H1 (cell line): ENCODE data around the gene MED6. TPM values are rescaled to one million over a fixed set of nuclear protein-coding genes. Genes with fewer than 3 reads are reported as not detected.

Source experiments
- CTCF ChIA-PET: fragments of 300-600 bp; sonication (Branson Sonifier 250); formaldehyde crosslinking; loops from one replicate; lab custom pipeline; 2021; ENCODE audit not compliant: partially characterized antibody; lab: Charles Lee
- POLR2A ChIA-PET: fragments of 300-600 bp; sonication (Branson Sonifier 250); formaldehyde crosslinking; loops from one replicate; lab custom pipeline; 2021; ENCODE audit warnings: inconsistent platforms; ENCODE audit not compliant: partially characterized antibody; lab: Charles Lee
- DNase-seq, 2 experiments: peaks; one replicate each; pipeline versions ENCODE4 v3.0.0 to v3.0.0-alpha.2; 2010 to 2022; ENCODE audit warnings: low spot score in 2 of 2, low read depth in 1 of 2, mixed read lengths in 1 of 2
- FAIRE-seq: peaks from 2 replicates; lab custom pipeline; 2011; peaks lifted over from hg19 to GRCh38; lab: Jason Lieb, UNC
- H2AFZ ChIP-seq: 2 replicates; pipeline ENCODE4 v1.8.1; 2012; ENCODE audit warnings: low read length, inconsistent platforms
- H2AK5ac ChIP-seq: 2 replicates; pipeline ENCODE4 v1.6.1; 2013; ENCODE audit warnings: low read depth, low read length
- H2BK120ac ChIP-seq: replicated peaks from 2 replicates; pipeline ENCODE3; 2013; ENCODE audit warnings: low read depth, low read length, inconsistent platforms
- H2BK12ac ChIP-seq: 2 replicates; pipeline ENCODE4 v1.6.1; 2013; ENCODE audit warnings: low read depth, low read length
- H2BK15ac ChIP-seq: 2 replicates; pipeline ENCODE4 v1.6.1; 2013; ENCODE audit warnings: low read length
- H2BK20ac ChIP-seq: 2 replicates; pipeline ENCODE4 v1.6.1; 2013; ENCODE audit warnings: low read length
- H2BK5ac ChIP-seq: 2 replicates; pipeline ENCODE4 v1.6.1; 2013; ENCODE audit warnings: low read depth, low read length
- H3K14ac ChIP-seq: 2 replicates; pipeline ENCODE4 v1.6.1; 2013; ENCODE audit warnings: inconsistent platforms; ENCODE audit not compliant: insufficient read length
- H3K18ac ChIP-seq: 2 replicates; pipeline ENCODE4 v1.6.1; 2013; ENCODE audit warnings: low read length; ENCODE audit errors: extremely low read depth
- H3K23ac ChIP-seq: 2 replicates; pipeline ENCODE4 v1.6.1; 2013; ENCODE audit warnings: inconsistent platforms; ENCODE audit not compliant: insufficient read length
- H3K23me2 ChIP-seq: 2 replicates; pipeline ENCODE4 v1.6.1; 2013; ENCODE audit warnings: low read depth, low read length
- H3K27ac ChIP-seq: 2 replicates; pipeline ENCODE4 v1.6.1; 2011; ENCODE audit warnings: low read depth, low read length, inconsistent platforms
- H3K27me3 ChIP-seq, 4 experiments: replicated peaks in 1 of 4; 1 replicate in 1 of 4; 2 replicates in 3 of 4; pipeline versions ENCODE4 v1.6.1 to v1.8.1; 2011 to 2013; ENCODE audit warnings: low read length in 3 of 4, mild to moderate bottlenecking in 3 of 4, inconsistent platforms in 2 of 4, mixed read lengths in 2 of 4, moderate library complexity in 1 of 4; ENCODE audit not compliant: control insufficient read depth in 3 of 4, insufficient read depth in 3 of 4; ENCODE audit errors: extremely low read depth in 1 of 4
- H3K36me3 ChIP-seq, 4 experiments: 2 replicates each; pipeline versions ENCODE4 v1.6.1 to v1.8.1; 2011 to 2013; ENCODE audit warnings: mild to moderate bottlenecking in 4 of 4, low read length in 3 of 4, moderate library complexity in 2 of 4, control low read depth in 1 of 4, inconsistent platforms in 1 of 4; ENCODE audit not compliant: insufficient read depth in 4 of 4, control insufficient read depth in 2 of 4
- H3K4ac ChIP-seq: replicated peaks from 2 replicates; pipeline ENCODE3; 2013; ENCODE audit warnings: low read length, low read depth, mixed read lengths, inconsistent platforms; ENCODE audit not compliant: insufficient read length
- H3K4me1 ChIP-seq, 4 experiments: replicated peaks in 1 of 4; 1 replicate in 1 of 4; 2 replicates in 3 of 4; pipeline versions ENCODE4 v1.6.1 to v1.8.1; 2011 to 2013; ENCODE audit warnings: low read length in 3 of 4, inconsistent platforms in 2 of 4, mixed read lengths in 1 of 4; ENCODE audit not compliant: insufficient read depth in 4 of 4, control insufficient read depth in 3 of 4
- H3K4me2 ChIP-seq, 2 experiments: 2 replicates each; pipeline versions ENCODE4 v1.6.1 to v1.8.1; 2011 to 2013; ENCODE audit warnings: low read depth in 2 of 2, low read length in 2 of 2, control low read depth in 1 of 2, inconsistent platforms in 1 of 2, mild to moderate bottlenecking in 1 of 2; ENCODE audit not compliant: insufficient read depth in 1 of 2
- H3K4me3 ChIP-seq, 4 experiments: fragments of 200-600, 300-600 bp in 1 of 4; sonication (generic), shearing (Covaris generic), sonication (Bioruptor Twin) in 1 of 4; 2 replicates each; pipeline versions ENCODE4 v1.5.1 to v1.8.1; 2011 to 2016; ENCODE audit warnings: low read length in 4 of 4, low read depth in 3 of 4, control low read depth in 2 of 4, inconsistent platforms in 2 of 4, mild to moderate bottlenecking in 2 of 4, mixed read lengths in 1 of 4, moderate library complexity in 1 of 4; ENCODE audit not compliant: insufficient read depth in 2 of 4; ENCODE audit errors: extremely low read depth in 1 of 4
- H3K56ac ChIP-seq: replicated peaks from 2 replicates; pipeline ENCODE3; 2013; ENCODE audit warnings: low read depth, mild to moderate bottlenecking, mixed read lengths, low read length, inconsistent platforms; ENCODE audit not compliant: insufficient read length
- H3K79me1 ChIP-seq: 2 replicates; pipeline ENCODE4 v1.6.1; 2013; ENCODE audit warnings: low read depth, low read length, control low read depth
- H3K79me2 ChIP-seq, 2 experiments: 2 replicates each; pipeline versions ENCODE4 v1.6.1 to v1.8.1; 2012 to 2013; ENCODE audit warnings: low read length in 2 of 2, mild to moderate bottlenecking in 2 of 2, inconsistent platforms in 1 of 2; ENCODE audit not compliant: insufficient read depth in 2 of 2, control insufficient read depth in 1 of 2
- H3K9ac ChIP-seq, 4 experiments: replicated peaks in 1 of 4; 1 replicate in 1 of 4; 2 replicates in 3 of 4; pipeline versions ENCODE4 v1.6.1 to v1.8.1; 2011 to 2013; ENCODE audit warnings: low read depth in 3 of 4, low read length in 3 of 4, control low read depth in 2 of 4, mild to moderate bottlenecking in 2 of 4, moderate library complexity in 2 of 4, inconsistent platforms in 1 of 4; ENCODE audit errors: extremely low read depth in 1 of 4
- H3K9me3 ChIP-seq, 2 experiments: 2 replicates each; pipeline versions ENCODE4 v1.6.1 to v1.8.1; 2012 to 2013; ENCODE audit warnings: mild to moderate bottlenecking in 2 of 2, moderate library complexity in 2 of 2, control low read depth in 1 of 2, inconsistent platforms in 1 of 2, low read depth in 1 of 2, low read length in 1 of 2, mixed read lengths in 1 of 2; ENCODE audit not compliant: insufficient read depth in 2 of 2
- H4K20me1 ChIP-seq, 2 experiments: replicated peaks in 1 of 2; 2 replicates each; pipeline versions ENCODE3 to v1.8.1; 2011 to 2013; ENCODE audit warnings: inconsistent platforms in 2 of 2, low read length in 2 of 2, mild to moderate bottlenecking in 1 of 2; ENCODE audit not compliant: insufficient read depth in 2 of 2, control insufficient read depth in 1 of 2
- H4K5ac ChIP-seq: 2 replicates; pipeline ENCODE4 v1.6.1; 2013; ENCODE audit warnings: low read length, low read depth, mixed read lengths, inconsistent platforms; ENCODE audit not compliant: insufficient read length
- H4K8ac ChIP-seq: 2 replicates; pipeline ENCODE4 v1.8.0; 2013; ENCODE audit warnings: mild to moderate bottlenecking, moderate library complexity, low read length, inconsistent platforms; ENCODE audit not compliant: insufficient read depth; ENCODE audit errors: extremely low read depth
- H4K91ac ChIP-seq: replicated peaks from 2 replicates; pipeline ENCODE3; 2013; ENCODE audit warnings: low read length, mixed read lengths, inconsistent platforms; ENCODE audit not compliant: insufficient read length
- JUN ChIP-seq: IDR thresholded peaks from 2 replicates; pipeline ENCODE4 v1.6.1; 2011; ENCODE audit warnings: low read depth, mild to moderate bottlenecking, improper control_type of control experiment, low read length
- KDM5A ChIP-seq: fragments of 200-600 bp; IDR thresholded peaks from 2 replicates; pipeline ENCODE4 v1.7.1; 2012; ENCODE audit warnings: mild to moderate bottlenecking, low read length, inconsistent platforms, mixed read lengths
- MAFK ChIP-seq: IDR thresholded peaks from 2 replicates; pipeline ENCODE4 v1.6.1; 2012; ENCODE audit warnings: low read depth, mild to moderate bottlenecking, improper control_type of control experiment, low read length
- POLR2AphosphoS5 ChIP-seq: IDR thresholded peaks from 2 replicates; pipeline ENCODE4 v1.6.1; 2011; ENCODE audit warnings: low read depth, low read length
- RFX5 ChIP-seq: IDR thresholded peaks from 2 replicates; pipeline ENCODE4 v1.6.1; 2011; ENCODE audit warnings: low read depth, low read length, improper control_type of control experiment, borderline replicate concordance
- WGBS, 2 experiments: shearing (Covaris generic) in 1 of 2; methylation state at CpG; one replicate each; pipeline versions ENCODE4 v1.1.6 to v1.1.7; 2013 to 2015; ENCODE audit warnings: low lambda C conversion rate in 2 of 2, mixed read lengths in 2 of 2, inconsistent platforms in 1 of 2, low coverage in 1 of 2, missing lambda C conversion rate in 1 of 2; ENCODE audit not compliant: insufficient replicate concordance in 2 of 2, insufficient coverage in 1 of 2, insufficient read length in 1 of 2; ENCODE audit errors: extremely low coverage in 1 of 2, missing lambda C conversion rate in 1 of 2; 5-methylcytosine and 5-hydroxymethylcytosine counted together
- polyA plus RNA-seq, 7 experiments: library from polyadenylated mRNA; depleted of rRNA in 3 of 7; stranded (reverse) in 5 of 7; unstranded in 2 of 7; fragments of >200 nt in 5 of 7; fragments of 200-250 nt in 2 of 7; gene quantifications; 1 replicate in 5 of 7; 2 replicates in 1 of 7; 4 replicates in 1 of 7; pipeline versions ENCODE4 v1.2.1 to v1.2.3, GENCODE V29; 2011 to 2013; ENCODE audit warnings: missing spikeins in 2 of 7, mixed read lengths in 2 of 7
- total RNA-seq: library from RNA; stranded (reverse); fragmentation: NEBNext Ultra II Directional; extraction: Animal tissue kit (Norgen Biotek cat#: 25700); gene quantifications from 2 replicates; pipeline ENCODE4 v1.2.1, GENCODE V29; 2021
- TF ChIP-seq, protein P1 (sequence below), 3 experiments: IDR thresholded peaks; 1 replicate in 2 of 3; 2 replicates in 1 of 3; pipeline versions ENCODE4 v1.5.1 to v1.6.1; 2011; ENCODE audit warnings: low read length in 3 of 3, mild to moderate bottlenecking in 3 of 3, inconsistent platforms in 2 of 3, low read depth in 1 of 3, moderate library complexity in 1 of 3; ENCODE audit not compliant: insufficient read depth in 1 of 3; ENCODE audit errors: control extremely low read depth in 1 of 3

The MED6 gene
- total and polyA plus RNA-seq, 2 of the 8 experiments (the other 6 are each of a cell fraction or from before 2014, with no cell fraction given), result 33.1 to 39.7 TPM

DNA sequence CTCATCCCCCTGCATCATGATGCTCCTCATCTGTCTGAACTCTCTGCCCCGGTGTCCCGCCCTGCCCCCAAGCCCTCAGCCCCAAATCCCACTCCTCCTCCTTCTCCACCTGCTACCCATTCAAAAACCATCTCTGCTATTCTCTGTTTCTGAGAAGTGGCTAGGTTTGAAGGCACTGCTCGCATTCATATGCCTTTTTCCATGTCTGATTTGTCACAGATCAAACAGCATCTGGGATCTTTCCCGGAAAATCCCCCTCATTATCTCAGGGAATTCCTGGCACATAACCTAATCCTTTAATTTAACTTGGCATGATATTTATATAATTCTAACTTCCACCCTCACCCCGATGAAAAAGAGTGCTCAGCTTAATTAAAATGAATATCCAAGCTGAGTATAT lies 62.4 kb downstream of the MED6 start:
- H4K5ac ChIP-seq, result no peak overlapping the region
- H3K36me3 ChIP-seq, result no peaks in the 10 kb centered on the region; a peak in 1 of 8 replicates
- no peak overlapping the region for H3K4ac ChIP-seq
- H4K8ac ChIP-seq, result no peak overlapping the region
- H3K79me1 ChIP-seq, result no peaks in the 10 kb centered on the region
- no peak for DNase-seq
- no peak overlapping the region for H3K27ac ChIP-seq
- H3K56ac ChIP-seq, result no peak overlapping the region
- no peak overlapping the region for H3K18ac ChIP-seq
- H3K4me1 ChIP-seq, result no peaks in the 10 kb centered on the region
- no peak overlapping the region for H2AFZ ChIP-seq
- H2BK12ac ChIP-seq, result no peak overlapping the region
- H3K14ac ChIP-seq, result no peak overlapping the region
- H3K27me3 ChIP-seq, result no peaks in the 10 kb centered on the region
- H3K79me2 ChIP-seq, result no peaks in the 10 kb centered on the region
- no peak overlapping the region for H3K9ac ChIP-seq
- H4K20me1 ChIP-seq, result no peaks in the 10 kb centered on the region
- no peak overlapping the region for H3K23ac ChIP-seq
- H2AK5ac ChIP-seq, result no peak overlapping the region
- no peak overlapping the region for H4K91ac ChIP-seq
- H3K4me2 ChIP-seq, result no peak overlapping the region
- no peak overlapping the region for H3K4me3 ChIP-seq
- ChIA-PET POLR2A (no interaction called here), CTCF (interaction anchor here (0.6 to 2.1 kb wide), 2 partner anchors 29 to 422 kb away, joined by 3 to 6 read pairs; no protein-coding TSS in a partner anchor)
- 99% methylated on average over 5 of the region's 5 CpGs; no CpG with 5 or more reads in 1 of the 2 experiments for WGBS, 2 experiments
- FAIRE-seq, result no peak
- no peaks in the 10 kb centered on the region for H3K23me2 ChIP-seq
- H2BK120ac ChIP-seq, result no peak overlapping the region
- no peak overlapping the region for H2BK15ac ChIP-seq
- H2BK20ac ChIP-seq, result no peak overlapping the region
- no peak overlapping the region for H2BK5ac ChIP-seq
- H3K9me3 ChIP-seq, result peaks cover 6 to 7% of the 10 kb centered on the region in 2 experiments; a peak in 3 of 4 replicates
- no peak for TF ChIP-seq POLR2AphosphoS5
- TF ChIP-seq JUN, result no peak
- TF ChIP-seq RFX5, result no peak
- no peak for TF ChIP-seq MAFK
- TF ChIP-seq KDM5A, result no peak
- TF ChIP-seq, protein P1, sequence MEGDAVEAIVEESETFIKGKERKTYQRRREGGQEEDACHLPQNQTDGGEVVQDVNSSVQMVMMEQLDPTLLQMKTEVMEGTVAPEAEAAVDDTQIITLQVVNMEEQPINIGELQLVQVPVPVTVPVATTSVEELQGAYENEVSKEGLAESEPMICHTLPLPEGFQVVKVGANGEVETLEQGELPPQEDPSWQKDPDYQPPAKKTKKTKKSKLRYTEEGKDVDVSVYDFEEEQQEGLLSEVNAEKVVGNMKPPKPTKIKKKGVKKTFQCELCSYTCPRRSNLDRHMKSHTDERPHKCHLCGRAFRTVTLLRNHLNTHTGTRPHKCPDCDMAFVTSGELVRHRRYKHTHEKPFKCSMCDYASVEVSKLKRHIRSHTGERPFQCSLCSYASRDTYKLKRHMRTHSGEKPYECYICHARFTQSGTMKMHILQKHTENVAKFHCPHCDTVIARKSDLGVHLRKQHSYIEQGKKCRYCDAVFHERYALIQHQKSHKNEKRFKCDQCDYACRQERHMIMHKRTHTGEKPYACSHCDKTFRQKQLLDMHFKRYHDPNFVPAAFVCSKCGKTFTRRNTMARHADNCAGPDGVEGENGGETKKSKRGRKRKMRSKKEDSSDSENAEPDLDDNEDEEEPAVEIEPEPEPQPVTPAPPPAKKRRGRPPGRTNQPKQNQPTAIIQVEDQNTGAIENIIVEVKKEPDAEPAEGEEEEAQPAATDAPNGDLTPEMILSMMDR (IDR thresholded peaks at IDR 0.05; ENCODE audit: control extremely low read depth in 1 of 3, insufficient read depth in 1 of 3, low read depth in 1 of 3, low read length in 3 of 3), result no peak
